Measurements from ENCODE around the gene NFE2L2.
"Not testable (repeated sequence)": the region's sequence is repeated elsewhere in the genome, so short reads cannot be mapped to it uniquely, and the experiment has no call there.

Gene NFE2L2

GRCh38 chr2:177188482-177189469 is 75.8 kb downstream of the NFE2L2 start:
- Histone ChIP-seq H3K4me1 (ENCODE audit: control insufficient read depth, insufficient read depth, low read length) (peaks cover 4% of the 10 kb centered on the region; the same call in 1 of the 2 replicates), H3K36me3 (ENCODE audit: control insufficient read depth, insufficient read depth, low read length) (no peaks in the 10 kb centered on the region), H3K9me3 (ENCODE audit: control insufficient read depth, insufficient read depth, low read depth, low read length) (0 out of 2 replicates have a peak, but pooled peaks cover 3% of the 10 kb centered on the region), H3K9ac (ENCODE audit: low read length) (no peak overlapping the region), H3K27me3 (ENCODE audit: control insufficient read depth, insufficient read depth, low read length) (no peaks in the 10 kb centered on the region), H3K27ac (ENCODE audit: low read depth, low read length) (no peak overlapping the region), H3K4me3 (ENCODE audit: low read depth, low read length) (no peak overlapping the region)

GRCh38 chr2:177187631-177188312 is 76.8 kb downstream of the NFE2L2 start:
- H3K9ac ChIP-seq (ENCODE audit: low read length), result no peak overlapping the region
- peaks cover 4% of the 10 kb centered on the region; the same call in 1 of the 2 replicates for H3K4me1 ChIP-seq (ENCODE audit: control insufficient read depth, insufficient read depth, low read length)

GRCh38 chr2:177186038-177186437 is 78.5 kb downstream of the NFE2L2 start:
- H3K4me1 ChIP-seq (ENCODE audit: control insufficient read depth, insufficient read depth, low read length); H3K36me3 ChIP-seq (ENCODE audit: control insufficient read depth, insufficient read depth, low read length); H3K9me3 ChIP-seq (ENCODE audit: control insufficient read depth, insufficient read depth, low read depth, low read length); H3K4me3 ChIP-seq (ENCODE audit: low read depth, low read length); H3K9ac ChIP-seq (ENCODE audit: low read length); H3K27ac ChIP-seq (ENCODE audit: low read depth, low read length); H3K27me3 ChIP-seq (ENCODE audit: control insufficient read depth, insufficient read depth, low read length): not testable (repeated sequence)

More at GRCh38 chr2:177187631-177188312, 76.8 kb downstream of the NFE2L2 start:
- Histone ChIP-seq H3K27ac (ENCODE audit: low read depth, low read length) (no peak overlapping the region), H3K9me3 (ENCODE audit: control insufficient read depth, insufficient read depth, low read depth, low read length) (0 out of 2 replicates have a peak, but pooled peaks cover 3% of the 10 kb centered on the region), H3K27me3 (ENCODE audit: control insufficient read depth, insufficient read depth, low read length) (no peaks in the 10 kb centered on the region), H3K4me3 (ENCODE audit: low read depth, low read length) (no peak overlapping the region), H3K36me3 (ENCODE audit: control insufficient read depth, insufficient read depth, low read length) (no peaks in the 10 kb centered on the region)

GRCh38 chr2:177184606-177185005 is 79.9 kb downstream of the NFE2L2 start:
- Histone ChIP-seq H3K9me3 (ENCODE audit: control insufficient read depth, insufficient read depth, low read depth, low read length) (0 out of 2 replicates have a peak, but pooled peaks cover 3% of the 10 kb centered on the region), H3K4me1 (ENCODE audit: control insufficient read depth, insufficient read depth, low read length) (peaks cover 6% of the 10 kb centered on the region)

GRCh38 chr2:177183860-177184259 is 80.7 kb downstream of the NFE2L2 start:
- Histone ChIP-seq H3K9me3 (ENCODE audit: control insufficient read depth, insufficient read depth, low read depth, low read length) (0 out of 2 replicates have a peak, but pooled peaks cover 3% of the 10 kb centered on the region), H3K27me3 (ENCODE audit: control insufficient read depth, insufficient read depth, low read length) (no peaks in the 10 kb centered on the region), H3K36me3 (ENCODE audit: control insufficient read depth, insufficient read depth, low read length) (no peaks in the 10 kb centered on the region), H3K9ac (ENCODE audit: low read length) (no peak overlapping the region), H3K4me3 (ENCODE audit: low read depth, low read length) (no peak overlapping the region), H3K27ac (ENCODE audit: low read depth, low read length) (no peak overlapping the region), H3K4me1 (ENCODE audit: control insufficient read depth, insufficient read depth, low read length) (peaks cover 13% of the 10 kb centered on the region)

More at GRCh38 chr2:177184606-177185005, 79.9 kb downstream of the NFE2L2 start:
- H3K36me3 ChIP-seq (ENCODE audit: control insufficient read depth, insufficient read depth, low read length), result no peaks in the 10 kb centered on the region
- no peaks in the 10 kb centered on the region for H3K27me3 ChIP-seq (ENCODE audit: control insufficient read depth, insufficient read depth, low read length)
- H3K4me3 ChIP-seq (ENCODE audit: low read depth, low read length), result no peak overlapping the region
- H3K9ac ChIP-seq (ENCODE audit: low read length), result no peak overlapping the region
- no peak overlapping the region for H3K27ac ChIP-seq (ENCODE audit: low read depth, low read length)
